NCI-H82 (cell line): ENCODE results near the gene RAI1.

Experiments
- DNase-seq: peaks from one replicate; lab custom pipeline; 2025; lab: John Stamatoyannopoulos, UW

The RAI1 gene

GRCh38 chr17:17833658-17834357 lies 152.6 kb downstream of the RAI1 start:
- DNase-seq: no peak

GRCh38 chr17:17834974-17835373 lies 153.7 kb downstream of the RAI1 start:
- DNase-seq: no peak

DNA sequence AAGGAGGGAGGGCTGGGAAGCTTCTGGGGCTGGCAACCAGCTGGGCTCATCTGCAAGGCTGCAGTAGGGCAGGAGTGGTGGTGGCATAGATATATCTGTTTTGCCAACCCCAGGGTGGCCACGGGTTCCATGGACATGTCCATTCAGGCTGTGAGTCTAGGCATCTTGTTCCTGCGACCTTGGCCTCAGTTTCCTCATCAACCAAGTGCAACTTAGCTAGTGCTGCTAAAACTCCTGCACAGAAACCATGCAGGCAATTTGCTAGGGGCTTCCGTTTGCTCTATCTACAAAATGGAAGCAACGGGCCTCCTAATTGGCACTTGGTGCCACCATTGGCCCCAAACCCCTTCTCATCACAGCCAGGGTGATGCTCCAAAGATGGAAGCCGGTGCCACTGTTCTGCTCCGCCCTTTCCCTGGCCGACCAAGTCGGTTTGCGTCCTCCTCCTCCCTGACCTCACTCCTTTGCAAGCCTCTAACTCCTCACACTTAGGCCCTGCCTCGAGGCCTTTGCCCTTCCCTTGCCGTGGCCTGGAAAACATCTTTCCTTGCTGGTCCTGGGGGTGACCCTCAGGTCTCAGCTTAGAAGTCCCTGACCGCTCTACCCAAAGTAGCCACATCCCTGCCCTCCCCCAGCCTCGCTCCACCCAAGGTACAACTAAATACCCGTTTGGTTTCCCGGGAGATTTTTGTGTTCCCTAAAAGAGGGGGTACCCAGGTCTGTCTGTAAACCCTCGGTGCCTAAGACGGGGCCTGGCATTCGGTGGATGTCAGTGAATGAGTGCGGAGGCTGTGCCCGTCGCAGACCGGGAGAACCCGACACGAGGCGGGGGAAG lies 154.4 kb downstream of the RAI1 start:
- DNase-seq: no peak

DNA sequence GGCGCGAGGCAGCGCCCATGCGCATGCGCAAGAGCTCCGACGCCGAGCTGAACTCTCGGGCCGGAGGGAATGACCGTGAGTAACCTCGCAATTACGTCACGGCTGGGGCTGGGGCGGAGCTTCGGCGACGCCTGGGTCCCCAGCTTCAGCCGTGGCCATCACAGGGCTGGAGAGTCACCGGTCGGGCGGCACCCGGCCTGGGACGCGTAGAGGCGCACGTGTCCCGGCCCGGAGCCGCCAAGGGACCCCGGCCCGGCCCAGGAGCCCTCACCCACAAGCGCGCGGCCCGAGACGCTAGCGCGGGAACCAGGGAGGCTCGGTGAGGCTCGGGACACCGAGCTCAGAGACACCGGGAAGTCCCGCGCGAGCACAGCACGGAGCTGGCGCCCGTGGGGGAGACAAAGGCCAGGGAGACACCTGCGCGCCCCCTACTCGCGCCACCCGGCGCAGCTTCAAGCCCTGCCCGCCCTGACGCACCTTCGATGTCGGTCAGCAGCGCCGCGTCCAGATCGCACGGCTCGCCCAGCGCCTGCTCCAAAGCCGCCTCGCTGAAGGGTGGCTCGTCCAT lies 155.1 kb downstream of the RAI1 start:
- DNase-seq: peak; percentile 99

GRCh38 chr17:17836818-17837379 lies 155.6 kb downstream of the RAI1 start, which contains the start of gene SREBF1:
TSS of gene SREBF1 (minus strand) at chr17:17836986. CDS start at chr17:17836817, 169 bp downstream.
- DNase-seq: peak; percentile 82

- DNase-seq: peak; percentile 57
Observed at GRCh38 chr17:17837380-17837821, 156.1 kb downstream of the RAI1 start.

DNA sequence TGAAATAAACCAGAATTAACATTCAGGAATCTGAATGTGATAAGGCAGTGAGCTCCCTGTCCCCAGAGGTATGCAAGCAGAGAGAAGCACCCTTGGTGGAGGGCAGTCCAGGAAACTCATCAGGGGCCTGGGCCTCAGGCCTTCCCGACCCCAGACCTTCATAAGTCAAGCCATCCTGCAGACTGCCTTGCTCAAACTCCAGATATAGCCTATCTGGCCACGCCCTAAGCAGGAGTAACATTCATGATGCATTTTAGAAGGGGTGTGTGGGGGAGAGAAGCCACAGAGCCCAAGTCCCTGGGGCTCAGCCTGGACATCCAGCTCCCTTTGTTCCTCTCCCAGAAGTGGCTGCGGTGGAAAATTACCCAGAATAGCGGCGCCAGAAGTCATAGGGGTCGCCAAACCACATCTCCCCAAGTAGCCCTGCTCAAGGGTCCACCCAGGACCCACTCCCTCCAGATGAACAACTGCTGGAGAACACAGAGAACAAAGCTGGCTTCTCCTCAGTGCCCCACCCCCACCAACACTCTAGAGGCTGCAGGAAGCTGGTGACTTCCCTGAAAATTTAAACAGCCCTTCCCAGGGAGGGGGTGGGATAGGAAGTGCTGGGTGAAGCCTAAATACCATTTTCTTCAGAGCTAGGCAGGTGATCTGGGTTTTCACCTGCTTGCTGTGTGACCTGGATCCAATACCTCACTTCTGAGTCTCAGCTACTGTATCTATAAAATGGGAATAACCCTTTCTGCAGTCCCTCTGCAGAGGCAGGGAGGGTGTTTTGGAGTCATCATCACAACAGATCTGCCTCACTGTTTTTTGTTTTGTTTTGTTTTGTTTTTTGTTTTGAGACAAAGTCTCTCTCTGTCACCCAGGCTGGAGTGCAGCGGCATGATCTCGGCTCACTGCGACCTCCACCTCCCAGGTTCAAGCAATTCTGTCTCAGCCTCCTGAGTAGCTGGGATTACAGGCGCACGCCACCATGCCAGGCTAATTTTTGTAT lies 157.0 kb downstream of the RAI1 start:
- peak; percentile 70 for DNase-seq

DNA sequence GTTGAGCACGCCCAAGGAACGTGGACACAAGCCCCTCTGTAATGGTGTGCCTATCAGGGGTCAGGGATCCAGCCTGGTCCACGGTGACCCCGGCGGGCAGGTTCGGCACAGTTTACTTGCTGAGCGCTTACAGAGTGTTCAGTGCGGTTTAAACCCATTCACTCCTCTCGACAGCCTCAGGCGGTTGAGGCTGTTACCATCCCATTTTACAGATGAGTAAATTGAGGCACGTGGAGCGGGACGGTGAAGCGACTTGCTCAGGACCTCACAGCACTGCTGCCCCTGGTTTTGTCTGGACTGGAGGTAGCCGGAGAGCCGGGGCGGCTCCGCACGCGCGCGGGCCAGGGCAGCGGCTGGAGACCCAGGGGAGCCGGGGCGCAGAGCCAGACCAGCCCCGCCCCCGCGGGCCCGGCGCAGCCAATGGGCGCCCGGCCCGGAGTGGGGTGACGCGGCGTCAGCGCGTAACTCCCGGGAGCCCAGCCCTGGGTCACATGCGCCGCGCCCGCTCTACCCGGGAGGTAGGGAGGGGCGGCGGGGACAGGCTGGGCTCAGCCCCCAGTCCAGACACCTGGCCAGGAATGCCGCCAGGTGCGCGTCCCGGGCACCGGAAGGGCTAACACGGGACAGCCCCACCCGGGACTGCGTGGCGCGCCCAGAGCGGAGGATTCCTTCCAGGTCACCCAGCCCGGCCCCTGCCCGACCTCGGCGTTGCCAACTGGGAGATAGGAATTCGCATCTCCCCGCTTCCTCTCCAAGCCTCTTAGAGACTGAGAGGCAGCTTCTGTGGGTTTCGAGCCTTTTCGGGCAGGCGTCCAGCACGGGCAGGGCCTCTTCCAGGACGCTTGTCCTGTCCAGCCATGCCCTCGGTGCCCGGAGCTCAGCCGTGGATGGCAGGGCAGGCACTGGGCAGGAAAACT lies 158.8 kb downstream of the RAI1 start:
- peak; percentile 94 for DNase-seq

DNA sequence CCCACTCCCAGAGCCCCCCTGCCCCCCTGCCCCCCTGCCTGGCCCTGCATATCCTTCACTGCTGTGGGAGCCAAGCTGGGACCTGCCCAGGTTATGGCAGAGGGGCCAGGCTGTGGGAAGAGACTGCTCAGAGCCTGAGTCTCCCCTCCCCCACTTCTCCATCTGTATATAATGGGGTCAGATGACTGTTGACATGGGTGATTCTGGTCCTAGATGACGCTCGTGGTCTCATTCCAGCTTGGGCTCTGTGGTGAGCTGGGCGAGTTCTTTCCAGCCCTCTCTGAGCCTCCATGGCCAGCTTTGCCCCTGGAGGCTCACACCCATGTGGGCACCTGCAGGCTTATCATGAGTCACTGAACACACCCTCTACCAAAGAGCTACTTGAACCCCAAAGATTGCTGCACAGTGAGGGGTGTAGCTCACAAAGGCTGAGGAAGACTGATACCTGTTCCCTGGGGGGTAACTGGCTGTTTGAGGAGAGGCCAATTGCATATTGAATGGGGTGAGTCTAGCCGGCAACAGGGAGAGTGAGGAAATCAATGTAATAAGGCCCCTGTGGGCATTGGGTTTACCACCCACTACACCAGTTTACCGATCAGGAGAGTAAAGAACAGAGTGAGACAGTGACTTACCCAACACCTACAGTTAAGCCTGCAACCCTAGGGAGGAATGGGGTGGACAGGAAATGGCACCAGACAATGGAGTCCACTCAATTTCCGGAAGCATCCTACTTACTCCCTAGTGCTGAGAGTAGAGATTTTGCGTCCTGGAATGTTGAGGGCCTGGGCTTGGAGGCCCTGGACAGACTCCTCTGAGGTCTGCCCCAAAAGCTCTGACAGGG lies 159.7 kb downstream of the RAI1 start:
- DNase-seq: peak; percentile 87

DNA sequence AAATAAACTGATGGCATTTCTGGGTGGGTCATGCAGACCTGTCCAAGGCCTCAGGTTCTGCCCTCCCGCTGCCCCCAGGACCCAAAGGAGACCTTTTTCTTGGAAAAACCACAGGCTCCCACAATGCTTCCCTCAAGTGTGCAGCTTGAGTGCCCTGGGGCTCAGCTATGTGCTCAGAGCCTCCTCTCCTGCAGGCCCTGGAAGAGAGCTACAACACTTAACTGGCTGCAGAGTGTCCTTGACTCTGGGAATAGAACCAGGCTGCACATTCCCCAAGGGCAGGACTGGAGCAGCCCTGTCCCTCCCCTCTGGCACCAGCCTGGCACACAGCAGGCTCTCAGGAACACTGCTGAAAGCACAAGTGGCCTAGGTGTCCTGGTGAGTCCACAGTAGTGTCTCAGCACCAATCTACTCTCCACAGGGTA lies 160.4 kb downstream of the RAI1 start:
- no peak for DNase-seq

DNA sequence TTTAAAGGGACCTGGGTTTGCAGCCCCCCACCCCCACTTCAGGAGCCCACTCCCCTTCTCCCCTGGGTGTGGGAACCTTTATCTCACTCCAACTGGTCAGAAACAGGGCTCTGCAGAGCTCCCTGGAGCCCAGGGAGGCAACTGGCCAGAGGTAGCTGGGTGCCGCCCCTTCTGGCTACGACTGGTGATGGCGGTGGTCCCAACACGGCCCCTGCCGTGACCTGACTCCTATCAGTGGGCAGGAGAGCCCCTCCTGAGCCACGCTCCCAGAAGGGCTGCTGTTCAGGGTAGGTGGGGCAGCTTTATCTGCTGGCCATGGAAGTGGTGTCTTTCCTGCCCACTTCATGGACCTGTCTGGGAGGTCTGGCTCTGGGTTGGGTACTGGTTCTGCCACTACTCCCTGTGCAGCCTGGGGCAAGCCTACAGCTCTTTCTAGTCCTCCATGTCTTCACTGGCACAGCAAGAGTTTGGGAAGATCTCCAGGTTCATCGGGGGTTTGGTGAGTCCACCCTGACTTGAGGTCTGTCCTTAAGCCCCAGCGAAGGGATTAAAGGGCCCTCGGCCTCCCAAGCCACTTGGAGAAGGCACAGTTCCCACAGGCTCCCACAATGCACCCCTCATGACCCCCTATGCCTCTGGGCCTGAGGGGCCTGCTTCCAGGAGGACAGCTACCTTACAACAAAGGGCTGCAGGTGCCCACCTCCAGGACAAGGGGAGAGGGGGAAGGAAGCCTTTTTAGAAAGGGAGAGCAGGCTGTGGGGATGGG lies 161.0 kb downstream of the RAI1 start:
- peak; percentile 43 for DNase-seq

GRCh38 chr17:17843096-17843495 lies 161.8 kb downstream of the RAI1 start:
- no peak for DNase-seq

- DNase-seq: no peak
Observed at GRCh38 chr17:17844079-17844478, 162.8 kb downstream of the RAI1 start.

DNA sequence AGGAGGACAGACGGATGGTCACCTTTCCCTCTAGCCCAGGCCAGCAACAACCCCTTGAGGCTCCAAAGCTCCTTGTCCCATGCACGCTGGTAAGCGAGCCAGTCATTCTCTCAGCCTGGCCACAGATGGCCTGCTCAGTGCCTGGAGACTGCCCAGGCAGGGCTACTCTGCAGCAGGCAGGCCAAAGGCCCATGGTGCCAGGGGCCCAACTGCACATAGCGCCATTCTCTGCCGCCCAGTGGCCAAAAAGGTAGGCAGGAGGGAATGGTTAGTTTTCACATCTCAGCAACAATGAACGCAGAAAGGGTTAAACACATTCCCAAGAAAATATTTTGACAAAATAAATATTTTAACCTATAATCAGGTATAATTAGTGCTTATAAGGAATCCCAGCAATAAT lies 163.2 kb downstream of the RAI1 start:
- DNase-seq: no peak

- no peak for DNase-seq
Observed at GRCh38 chr17:17845046-17845775, 164.0 kb downstream of the RAI1 start.

DNA sequence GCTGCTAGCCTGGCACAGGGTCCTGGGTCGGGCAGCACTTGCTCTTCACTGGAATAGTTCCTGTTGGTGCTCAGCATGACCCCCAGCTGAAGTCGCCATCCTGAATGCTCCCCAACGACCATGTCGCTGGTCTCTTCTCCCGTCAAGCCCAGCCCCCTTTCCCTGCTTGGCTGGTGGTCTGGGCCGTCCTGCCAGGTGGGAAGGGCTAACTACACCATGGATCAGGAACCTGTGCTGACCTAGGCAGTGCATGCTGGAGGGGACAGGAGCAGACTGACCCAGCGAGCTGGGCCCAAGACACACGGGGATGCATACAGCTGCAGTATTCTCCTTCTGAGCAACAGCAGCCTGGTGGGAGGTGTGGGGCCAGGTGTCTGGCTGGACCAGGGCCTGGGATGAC lies 164.7 kb downstream of the RAI1 start:
- DNase-seq: no peak

DNA sequence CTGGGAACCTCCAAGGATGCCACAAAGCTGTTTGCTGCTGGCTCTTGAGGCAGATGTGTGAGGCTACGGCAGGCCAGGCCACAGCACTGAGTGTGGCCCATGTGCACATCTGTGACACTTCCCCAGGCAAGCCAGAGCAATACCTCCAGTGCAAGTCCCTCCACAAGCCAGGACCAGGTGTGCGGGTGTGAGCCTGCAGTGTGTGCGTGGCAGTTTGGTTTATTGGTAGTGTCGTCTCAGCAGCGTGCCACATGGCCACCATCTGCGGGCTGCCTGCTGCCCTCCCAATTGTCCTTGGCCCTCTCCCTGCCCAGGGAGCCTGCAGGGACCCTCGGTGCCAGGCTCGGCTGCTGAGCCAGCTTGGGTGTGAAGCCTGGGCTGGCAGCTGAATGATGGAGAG lies 165.4 kb downstream of the RAI1 start:
- DNase-seq: no peak
